Left renal pelvis (tissue), 4 donors: ENCODE results near the gene GHR. TPM values are rescaled to one million over a fixed set of nuclear protein-coding genes. Genes with fewer than 3 reads are reported as not detected.
"Not testable (repeated sequence)": the region's sequence is repeated elsewhere in the genome, so short reads cannot be mapped to it uniquely, and the experiment has no call there.

Experiments used
- DNase-seq, 4 donors: peaks; one replicate each; pipeline ENCODE4 v3.0.0-alpha.2; 2013; ENCODE audit warnings: low read depth in 4 of 4, low spot score in 3 of 4
- polyA plus RNA-seq, 4 donors: library from polyadenylated mRNA; unstranded; fragments of 120-200 nt; gene quantifications; one replicate each; pipeline ENCODE4 v1.2.1, GENCODE V29; 2013; ENCODE audit not compliant: insufficient read length in 4 of 4

GHR gene
- polyA plus RNA-seq, 4 donors: 17.1 to 40.9 (median 22.9) TPM

DNA sequence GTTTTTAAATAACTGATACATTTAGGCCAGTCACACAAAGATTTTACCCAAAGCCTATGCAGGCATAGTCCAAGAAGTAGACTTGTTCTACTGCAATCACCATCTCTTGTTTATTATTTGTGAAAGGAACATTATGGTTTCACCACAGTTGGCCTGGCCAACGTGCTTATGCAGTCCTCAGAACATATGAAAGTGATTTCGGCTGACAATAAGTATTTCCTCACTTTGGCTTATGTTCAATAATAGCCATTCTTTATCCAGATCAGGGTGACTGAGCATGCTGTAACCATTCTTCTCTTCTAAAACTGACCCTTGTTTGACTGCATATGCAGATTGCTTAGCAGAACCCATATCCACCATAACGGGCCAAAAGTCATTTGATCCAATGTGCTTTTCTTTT is 256.8 kb downstream of the GHR start:
- DNase-seq: no peak

DNA sequence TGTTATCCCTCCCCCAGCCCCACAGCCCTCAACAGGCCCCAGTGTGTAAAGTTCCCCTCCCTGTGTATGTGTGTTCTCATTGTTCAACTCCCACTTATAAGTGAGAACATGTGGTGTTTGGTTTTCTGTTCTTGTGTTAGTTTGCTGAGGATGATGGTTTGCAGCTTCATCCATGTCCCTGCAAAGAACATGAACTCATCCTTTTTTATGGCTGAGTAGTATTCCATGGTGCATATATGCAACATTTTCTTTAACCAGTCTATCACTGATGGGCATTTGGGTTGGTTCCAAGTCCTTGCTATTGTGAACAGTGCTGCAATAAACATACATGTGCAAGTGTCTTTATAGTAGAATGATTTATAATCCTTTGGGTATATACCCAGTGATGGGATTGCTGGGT is 261.8 kb downstream of the GHR start:
- not testable (repeated sequence) for DNase-seq

DNA sequence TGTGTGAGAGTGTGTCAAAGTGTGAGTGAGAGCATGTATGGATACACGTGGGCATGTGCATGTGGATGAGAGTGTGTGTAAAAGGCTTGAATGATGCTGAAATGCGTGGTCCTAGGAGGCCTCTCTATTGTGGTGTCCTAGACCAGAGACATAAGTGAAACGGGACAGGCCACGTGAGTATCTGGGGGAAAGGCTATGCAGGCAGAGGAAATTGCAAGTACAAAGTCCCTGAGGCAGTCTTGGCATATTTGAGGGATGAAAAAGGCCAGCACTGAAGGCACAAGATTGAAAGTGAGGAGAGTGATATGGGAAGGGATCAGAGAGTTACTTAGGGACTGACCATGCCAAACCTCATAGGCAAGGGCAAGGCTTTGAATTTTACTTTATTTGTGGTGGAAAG is 266.2 kb downstream of the GHR start:
- no peak for DNase-seq

DNA sequence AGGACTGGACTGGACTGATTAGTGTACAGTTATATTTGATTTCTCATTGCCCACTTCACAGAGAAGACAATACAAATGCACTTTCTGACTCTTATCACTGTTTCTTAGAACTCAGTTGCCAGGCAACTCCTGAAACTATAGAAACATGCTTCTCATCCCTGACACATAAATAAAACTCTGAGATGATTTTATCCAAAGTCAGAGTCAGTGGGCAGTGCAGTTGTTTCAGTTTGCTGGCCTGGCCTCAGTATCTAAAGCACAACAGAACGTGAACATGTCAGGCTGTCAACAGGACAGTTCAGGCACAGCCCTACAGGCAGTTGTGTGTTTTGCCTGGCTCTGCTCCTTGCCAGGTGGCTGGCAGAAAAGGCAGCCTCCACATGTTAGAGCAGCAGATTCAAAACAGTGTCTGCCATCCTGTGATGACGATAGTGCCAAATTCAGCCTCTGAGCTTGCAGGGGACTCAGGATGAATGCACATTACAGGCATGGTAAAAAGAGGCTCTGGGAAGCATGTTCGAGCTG is 268.2 kb downstream of the GHR start:
- no peak for DNase-seq

DNA sequence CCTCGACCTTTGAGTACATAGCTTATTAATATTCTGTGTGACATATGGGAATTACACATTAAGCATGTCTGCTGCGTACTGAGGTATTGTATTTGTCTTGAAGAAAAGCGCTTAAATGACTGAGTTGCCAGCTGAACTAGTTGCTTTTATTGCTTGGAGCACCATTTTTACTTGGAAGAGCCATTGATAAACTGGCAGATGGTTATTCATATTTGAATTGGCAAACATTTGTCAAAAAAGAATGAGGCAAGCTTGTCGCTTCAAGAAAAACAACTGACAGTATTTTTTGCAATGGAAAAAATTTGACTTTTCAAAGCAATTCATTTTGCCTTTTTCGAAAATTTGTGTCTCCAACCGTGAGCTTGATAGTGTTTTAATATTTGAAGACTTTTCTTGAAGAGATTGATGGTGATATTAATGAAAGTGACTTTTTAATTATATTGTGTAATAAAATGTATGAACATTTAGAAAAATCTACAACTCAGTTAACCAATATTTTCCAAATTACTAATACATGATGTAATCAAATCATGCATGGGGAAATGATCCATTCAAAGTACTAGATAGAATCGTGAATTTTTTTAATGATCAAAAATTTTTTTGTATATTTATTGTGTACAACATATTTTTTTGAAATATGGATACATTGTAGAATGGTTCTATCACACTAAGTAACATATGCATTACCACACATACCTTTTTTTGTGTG is 278.3 kb downstream of the GHR start:
- DNase-seq: no peak

DNA sequence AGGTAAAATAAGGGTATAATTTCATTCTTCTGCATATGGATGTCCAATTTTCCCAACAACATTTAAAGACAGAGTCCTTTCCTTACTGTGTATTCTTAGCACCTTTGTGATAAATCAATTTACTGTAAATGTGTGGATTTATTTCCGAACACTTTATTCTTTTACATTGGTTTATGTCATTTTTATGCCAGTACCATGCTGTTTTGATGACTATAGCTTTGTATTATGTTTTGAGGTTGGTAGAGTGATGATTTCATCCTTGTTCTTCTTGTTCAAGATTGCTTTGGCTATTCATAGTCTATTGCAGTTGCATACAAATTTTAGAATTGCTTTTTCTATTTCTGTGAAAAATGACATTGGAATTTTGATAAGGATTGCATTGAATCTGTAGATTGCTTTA is 280.0 kb downstream of the GHR start:
- no peak for DNase-seq

DNA sequence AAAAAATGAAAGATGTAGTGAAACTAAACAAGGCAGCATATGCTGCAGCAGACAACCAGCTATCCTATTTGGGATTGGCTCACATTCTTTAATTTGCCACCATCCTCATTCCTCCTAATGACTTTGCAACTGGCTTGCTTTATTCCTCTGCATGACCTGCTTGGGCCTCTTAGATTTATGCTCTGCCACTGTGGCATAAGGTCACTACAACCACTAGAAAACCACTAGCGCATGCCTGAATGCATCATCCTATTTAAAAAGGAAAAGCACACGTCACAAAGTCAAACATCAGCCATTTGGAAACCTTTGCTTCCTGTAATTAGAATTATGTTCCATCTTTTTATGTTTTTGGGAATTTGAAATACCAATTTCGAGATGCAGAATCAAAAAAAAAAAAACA is 292.5 kb downstream of the GHR start:
- no peak for DNase-seq

DNA sequence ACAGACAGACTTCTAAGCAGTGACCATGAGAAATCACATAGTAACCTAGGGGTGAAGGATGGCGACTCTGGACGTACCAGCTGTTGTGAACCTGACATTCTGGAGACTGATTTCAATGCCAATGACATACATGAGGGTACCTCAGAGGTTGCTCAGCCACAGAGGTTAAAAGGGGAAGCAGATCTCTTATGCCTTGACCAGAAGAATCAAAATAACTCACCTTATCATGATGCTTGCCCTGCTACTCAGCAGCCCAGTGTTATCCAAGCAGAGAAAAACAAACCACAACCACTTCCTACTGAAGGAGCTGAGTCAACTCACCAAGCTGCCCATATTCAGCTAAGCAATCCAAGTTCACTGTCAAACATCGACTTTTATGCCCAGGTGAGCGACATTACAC is 295.4 kb downstream of the GHR start:
- no peak for DNase-seq

DNA sequence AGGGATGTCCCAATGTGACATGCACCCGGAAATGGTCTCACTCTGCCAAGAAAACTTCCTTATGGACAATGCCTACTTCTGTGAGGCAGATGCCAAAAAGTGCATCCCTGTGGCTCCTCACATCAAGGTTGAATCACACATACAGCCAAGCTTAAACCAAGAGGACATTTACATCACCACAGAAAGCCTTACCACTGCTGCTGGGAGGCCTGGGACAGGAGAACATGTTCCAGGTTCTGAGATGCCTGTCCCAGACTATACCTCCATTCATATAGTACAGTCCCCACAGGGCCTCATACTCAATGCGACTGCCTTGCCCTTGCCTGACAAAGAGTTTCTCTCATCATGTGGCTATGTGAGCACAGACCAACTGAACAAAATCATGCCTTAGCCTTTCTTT is 295.8 kb downstream of the GHR start:
- DNase-seq: no peak

DNA sequence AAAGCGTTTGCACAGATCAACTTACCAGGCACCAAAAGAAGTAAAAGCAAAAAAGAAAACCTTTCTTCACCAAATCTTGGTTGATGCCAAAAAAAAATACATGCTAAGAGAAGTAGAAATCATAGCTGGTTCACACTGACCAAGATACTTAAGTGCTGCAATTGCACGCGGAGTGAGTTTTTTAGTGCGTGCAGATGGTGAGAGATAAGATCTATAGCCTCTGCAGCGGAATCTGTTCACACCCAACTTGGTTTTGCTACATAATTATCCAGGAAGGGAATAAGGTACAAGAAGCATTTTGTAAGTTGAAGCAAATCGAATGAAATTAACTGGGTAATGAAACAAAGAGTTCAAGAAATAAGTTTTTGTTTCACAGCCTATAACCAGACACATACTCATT is 297.0 kb downstream of the GHR start:
- no peak for DNase-seq

DNA sequence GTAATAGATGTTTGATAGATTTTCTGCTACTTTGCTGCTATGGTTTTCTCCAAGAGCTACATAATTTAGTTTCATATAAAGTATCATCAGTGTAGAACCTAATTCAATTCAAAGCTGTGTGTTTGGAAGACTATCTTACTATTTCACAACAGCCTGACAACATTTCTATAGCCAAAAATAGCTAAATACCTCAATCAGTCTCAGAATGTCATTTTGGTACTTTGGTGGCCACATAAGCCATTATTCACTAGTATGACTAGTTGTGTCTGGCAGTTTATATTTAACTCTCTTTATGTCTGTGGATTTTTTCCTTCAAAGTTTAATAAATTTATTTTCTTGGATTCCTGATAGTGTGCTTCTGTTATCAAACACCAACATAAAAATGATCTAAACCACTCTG is 298.2 kb downstream of the GHR start:
- DNase-seq: no peak

DNA sequence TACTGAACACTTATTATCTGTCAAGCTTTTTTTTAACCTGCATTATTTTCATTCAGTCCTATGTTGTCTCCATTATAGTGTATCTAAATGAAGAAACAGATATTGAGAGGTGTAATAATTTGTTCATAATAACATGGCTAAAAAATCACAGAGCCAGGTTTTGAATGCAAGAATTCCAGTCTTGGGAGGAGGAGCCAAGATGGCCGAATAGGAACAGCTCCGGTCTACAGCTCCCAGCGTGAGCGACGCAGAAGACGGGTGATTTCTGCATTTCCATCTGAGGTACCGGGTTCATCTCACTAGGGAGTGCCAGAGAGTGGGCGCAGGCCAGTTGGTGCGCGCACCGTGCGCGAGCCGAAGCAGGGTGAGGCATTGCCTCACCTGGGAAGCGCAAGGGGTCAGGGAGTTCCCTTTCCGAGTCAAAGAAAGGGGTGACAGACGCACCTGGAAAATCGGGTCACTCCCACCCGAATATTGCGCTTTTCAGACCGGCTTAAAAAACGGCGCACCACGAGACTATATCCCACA is 311.4 kb downstream of the GHR start:
- not testable (repeated sequence) for DNase-seq

DNA sequence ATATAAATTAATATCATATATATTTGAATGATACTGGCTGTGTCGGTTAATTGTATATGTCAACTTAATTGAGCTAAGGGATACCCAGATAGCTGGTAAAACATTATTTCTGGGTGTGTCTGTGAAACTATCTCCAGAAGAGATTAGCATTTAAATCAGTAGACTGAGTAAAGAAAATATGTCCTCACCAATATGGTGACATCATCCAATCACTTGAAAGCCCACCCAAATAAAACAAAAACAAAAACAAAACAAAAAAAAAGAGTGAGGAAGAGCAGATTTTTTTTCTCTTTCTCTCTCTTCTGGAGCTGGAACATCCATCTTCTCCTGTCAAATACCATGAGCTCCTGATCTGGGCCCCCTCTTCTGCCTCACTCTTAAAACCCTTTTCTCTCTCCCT is 317.7 kb downstream of the GHR start:
- no peak for DNase-seq

DNA sequence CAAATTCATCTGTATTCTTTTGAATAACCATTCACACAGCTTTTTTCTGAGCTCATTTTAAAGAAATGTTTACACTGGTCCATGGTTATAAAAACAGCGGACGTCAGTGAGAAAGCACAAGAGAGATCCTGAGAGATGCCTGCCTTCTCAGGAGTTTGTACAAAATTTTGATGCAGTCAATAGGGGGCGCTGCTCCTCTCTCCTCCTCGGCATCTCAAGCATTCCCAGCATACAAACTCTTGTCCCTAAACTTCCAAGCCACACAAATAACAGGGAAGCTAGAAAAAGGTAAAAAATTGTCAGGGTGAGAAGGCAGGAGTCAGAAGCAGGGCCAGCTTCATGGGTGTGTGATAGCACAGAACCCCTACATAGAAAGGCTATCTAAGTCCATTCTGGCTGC is 322.2 kb downstream of the GHR start:
- DNase-seq: no peak

DNA sequence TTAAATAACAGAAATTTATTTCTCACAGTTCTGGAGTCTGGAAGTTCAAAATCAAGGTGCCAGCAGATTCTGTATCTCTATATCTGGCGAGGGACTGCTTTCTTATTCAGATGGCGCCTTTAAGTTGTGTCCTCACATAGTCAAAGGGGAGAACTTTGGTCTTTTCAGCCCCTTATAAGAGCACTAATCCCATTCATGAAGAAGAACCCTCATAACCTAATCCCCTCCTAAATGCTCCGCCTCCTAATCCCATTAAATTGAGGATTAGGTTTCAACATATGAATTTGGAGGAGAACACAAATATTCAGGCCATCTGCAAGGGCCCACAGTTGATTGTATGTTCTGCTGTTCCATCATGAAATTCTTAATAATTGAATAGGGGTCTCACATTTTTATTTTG is 322.6 kb downstream of the GHR start:
- DNase-seq: no peak

DNA sequence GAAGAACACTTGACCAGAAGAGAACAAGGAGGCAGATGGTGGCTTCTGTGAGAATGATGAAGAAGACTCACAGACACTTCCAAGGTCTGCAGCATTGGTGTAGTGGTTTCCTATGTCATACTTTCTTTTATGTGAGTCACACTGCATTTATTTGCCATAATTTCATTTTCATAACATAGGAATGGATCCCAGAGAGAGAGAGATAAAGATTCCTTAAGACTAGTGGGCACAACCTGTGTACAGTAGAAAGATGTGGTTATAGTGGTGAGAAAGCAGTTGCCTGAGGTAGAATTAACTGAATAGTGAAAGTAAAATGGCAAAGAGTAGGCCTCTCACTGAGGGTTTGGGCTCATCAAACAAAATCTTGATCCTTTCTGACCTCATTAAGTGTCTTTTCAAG is 325.8 kb downstream of the GHR start:
- DNase-seq: no peak

DNA sequence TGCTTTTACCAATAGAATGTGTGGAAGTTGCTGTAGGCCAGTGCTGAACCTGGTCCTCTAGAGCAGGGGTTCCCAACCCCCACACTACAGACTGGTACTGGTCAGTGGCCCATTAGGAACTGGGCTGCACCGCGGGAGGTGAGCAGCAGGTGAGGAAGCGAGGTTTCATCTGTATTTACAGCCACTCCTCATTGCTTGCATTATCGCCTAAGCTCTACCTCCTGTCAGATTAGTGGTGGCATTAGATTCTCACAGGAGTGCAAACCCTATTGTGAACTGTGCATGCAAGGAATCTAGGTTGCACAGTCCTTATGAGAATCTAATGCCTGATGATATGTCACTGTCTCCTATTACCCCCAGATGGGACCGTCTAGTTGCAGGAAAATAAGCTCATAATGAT is 327.3 kb downstream of the GHR start:
- no peak for DNase-seq

DNA sequence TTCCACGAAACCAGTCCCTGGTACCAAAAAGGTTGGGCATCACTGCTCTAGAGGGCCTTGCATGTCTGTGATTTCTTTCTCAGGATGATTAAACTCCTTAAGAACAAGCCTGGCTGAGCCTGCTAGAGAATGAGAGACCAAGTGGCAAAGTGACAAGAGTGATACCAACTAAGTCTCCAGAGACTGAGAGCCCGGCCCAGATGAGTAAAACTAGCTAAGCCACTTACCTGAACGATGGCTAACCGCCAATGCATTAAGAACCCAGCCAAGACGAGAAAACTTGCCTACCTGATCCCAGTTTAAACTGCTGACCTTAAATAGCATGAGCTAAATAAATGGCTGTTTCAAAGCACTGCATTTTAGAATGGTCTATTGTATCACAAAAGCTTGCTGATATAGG is 327.8 kb downstream of the GHR start:
- no peak for DNase-seq

DNA sequence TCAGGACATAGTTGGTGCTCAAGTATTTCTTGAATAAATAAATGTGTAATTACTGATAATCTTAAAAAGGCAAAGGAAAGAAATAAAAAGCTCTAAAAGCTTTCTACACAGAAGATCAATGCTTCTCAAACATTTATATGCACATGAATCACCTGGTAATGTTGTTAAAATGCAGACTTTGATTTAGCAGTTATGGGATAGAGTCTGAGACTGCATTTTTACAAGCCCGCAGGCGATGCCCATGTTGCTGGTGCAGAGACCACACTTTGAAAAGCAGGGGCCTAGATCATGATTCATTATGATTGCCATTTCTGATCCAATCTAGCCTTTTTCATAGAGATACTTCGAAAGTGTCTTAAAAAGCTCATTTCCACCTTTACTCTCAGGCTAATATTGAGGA is 329.9 kb downstream of the GHR start:
- no peak for DNase-seq

DNA sequence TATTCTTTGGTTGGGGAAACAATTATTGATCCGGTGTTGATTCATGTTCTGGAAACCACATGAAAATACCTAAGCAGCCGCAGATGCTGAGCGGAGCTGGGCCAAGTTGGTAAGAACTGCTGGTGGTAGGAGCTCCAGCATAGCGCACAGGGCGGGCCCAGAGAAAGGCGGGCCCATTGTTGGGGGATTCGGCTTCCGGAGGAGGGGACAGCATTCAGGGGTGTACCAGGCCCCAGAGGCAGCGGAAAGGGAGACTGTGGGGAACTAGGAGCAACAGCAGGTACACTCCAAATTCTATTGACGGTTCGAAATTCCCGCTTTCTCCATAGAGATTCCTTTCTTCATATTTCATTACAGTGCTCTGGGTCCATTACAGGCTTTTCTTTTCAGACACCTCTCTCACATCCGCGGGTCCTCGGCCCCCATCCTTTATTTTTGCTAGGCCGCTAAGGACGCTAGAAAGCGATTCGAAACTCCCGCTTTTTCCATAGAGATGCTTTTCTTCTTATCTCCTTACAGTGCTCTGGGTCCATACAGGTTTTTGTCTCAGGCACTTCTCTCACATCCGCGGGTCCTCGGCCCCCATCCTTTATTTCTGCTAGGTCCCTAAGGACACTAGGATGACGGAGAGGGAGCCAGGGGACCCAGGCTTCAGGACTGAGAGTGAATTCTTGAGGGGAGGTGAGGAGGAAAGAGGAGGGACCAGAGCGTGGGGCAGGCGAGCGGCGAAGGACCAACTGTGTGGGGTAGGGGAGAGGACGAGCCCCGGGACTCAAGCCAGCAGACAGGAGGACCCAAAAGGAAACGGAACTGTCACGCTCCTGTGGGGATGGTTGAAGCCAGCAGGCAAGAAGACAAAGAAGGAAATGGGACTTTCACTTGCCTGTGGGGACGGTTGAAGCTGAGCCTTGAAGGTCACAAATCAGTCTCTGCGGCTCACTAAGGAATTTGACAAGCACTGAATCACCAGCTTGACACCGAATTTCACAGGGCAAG is 333.7 kb downstream of the GHR start, which contains the start of gene CCDC152:
Gene CCDC152 (plus strand): TSS at position 213 of the 996 bp plus-strand sequence. CDS start 2,304 bp downstream, outside the sequence.
- peak in 2 of 4 donors; percentile 2 for DNase-seq

DNA sequence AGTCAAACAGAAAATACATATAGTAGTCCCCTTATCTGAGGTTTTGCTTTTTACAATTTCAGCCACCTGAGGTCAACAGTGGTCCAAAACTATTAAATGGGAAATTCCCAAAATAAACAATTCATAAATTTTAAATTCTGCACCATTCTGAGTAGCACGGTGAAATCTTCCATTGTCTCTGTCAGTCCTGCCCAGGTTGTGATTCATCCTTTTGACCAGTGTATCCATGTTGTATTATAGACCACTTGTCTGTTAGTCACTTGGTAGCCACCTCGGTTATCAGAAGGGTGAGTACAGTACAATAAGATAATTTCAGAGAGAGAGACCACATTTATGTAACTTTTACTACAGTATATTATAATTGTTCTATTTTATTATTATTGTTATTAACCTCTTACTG is 336.2 kb downstream of the GHR start:
- no peak for DNase-seq
